Measurements from ENCODE around the gene MTAP.

GRCh38 chr9:21974722-21975409, 172.4 kb downstream of the MTAP start:
- TF ChIP-seq EZH2phosphoT487 (IDR thresholded peaks at IDR 0.05; ENCODE audit: insufficient read depth, low read depth), result no peak; the same call in 1 of the 2 replicates
- peak; percentile 54 for TF ChIP-seq EZH2 (IDR thresholded peaks at IDR 0.05; ENCODE audit: insufficient read depth, poor library complexity, severe bottlenecking)
